Tongue (tissue), 2 donors: ENCODE measurements around the gene SLC16A8. TPM values are rescaled to one million over a fixed set of nuclear protein-coding genes. Genes with fewer than 3 reads are reported as not detected.

Source experiments
- DNase-seq: peaks from one replicate; pipeline ENCODE4 v3.0.0-alpha.2; 2015
- total RNA-seq: library from RNA; depleted of rRNA; stranded (reverse); fragments of >200 nt; gene quantifications from one replicate; pipeline ENCODE4 v1.2.3, GENCODE V29; 2014

Gene SLC16A8
- total RNA-seq, 1 donor from 2014 or later = not detected

DNA sequence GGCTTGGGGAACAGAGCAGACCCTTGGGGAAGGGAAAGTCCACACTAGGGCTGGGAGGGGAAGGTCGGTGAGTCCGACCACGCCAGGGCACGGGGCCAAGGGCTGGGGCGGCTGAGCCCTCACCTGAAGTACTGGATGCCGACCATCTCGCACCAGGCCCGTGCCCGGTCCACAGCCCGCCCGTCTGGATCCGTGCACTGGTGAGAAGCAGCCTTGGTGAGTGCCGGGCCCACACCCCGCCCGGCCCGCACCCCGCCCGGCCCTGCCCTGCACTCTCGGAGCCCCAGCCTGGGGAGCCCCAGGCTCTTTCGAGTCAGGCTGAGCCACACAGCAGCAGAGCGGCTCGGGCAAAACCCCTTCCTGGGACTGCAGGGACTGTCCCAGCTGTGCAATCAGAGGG, 28.4 kb upstream of the SLC16A8 start:
- DNase-seq = no peak

DNA sequence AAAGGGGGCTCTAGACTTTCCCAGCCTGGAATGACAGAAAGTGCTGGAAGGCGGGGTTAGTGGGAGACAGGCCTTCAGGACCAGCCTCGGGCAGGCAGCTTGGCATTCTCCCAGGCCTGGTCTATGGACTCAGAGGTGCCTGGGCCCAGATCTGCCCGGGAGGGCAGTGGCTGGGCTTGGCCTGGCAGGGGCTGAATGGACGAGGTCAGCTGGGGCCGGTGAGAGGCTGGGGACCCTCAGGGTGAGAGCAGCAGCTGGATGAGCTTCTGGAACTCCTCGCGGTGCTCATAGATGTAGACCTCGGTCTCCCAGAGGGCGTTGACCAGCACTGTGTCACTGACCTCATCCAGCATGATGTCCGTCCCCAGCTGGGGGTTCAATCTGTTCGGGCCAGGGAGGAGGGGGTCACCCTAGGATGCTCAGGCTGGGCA, 28.0 kb upstream of the SLC16A8 start:
- DNase-seq = no peak

DNA sequence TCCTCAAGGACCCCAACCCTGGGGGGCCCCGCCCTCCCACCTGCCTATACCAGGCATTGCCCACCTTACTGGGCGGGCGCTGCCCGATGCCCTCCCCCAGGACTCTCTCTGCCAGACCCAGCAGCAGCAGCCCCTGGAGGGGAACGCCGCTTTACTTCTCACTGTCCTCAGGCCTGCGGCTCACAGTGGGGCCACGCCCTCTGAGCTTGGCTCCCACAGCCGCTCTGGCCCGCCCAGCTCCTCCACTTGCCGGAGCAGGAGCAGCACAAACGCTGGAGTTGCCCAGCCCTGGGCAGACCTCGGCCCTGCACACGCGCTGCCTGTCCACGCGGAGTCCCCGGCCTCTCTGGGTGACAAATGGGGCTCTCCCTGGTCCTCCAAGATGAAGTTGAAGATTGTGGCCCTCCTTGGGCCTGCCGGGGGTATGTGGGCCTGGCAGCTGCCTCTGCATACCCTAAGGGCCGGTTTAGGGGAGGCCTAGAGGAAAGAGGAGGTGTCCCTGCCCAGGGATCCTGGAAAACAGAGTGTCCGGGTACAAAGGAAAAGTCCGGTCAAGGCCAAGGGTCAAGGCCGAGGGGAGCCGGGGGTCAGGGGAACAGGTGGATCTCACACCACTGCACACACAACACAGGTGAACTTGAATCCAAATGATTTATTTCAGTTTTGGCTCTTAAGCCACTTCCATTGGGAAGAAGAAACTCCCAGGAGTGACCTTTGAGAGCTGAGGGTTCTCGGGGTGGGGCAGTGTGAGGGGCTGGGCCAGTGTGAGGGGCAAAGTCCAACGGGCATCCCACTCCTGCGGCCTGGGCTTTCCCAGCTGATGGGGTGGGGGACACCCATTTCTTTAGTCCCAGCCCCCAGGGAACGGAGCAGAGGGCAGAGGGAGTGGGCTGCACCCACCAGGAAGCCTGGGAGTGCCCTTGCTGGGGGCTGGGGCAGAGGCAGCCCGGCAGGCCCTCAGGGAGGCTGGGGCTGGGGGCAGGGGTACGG, 27.2 kb upstream of the SLC16A8 start:
- DNase-seq = peak; percentile 32

DNA sequence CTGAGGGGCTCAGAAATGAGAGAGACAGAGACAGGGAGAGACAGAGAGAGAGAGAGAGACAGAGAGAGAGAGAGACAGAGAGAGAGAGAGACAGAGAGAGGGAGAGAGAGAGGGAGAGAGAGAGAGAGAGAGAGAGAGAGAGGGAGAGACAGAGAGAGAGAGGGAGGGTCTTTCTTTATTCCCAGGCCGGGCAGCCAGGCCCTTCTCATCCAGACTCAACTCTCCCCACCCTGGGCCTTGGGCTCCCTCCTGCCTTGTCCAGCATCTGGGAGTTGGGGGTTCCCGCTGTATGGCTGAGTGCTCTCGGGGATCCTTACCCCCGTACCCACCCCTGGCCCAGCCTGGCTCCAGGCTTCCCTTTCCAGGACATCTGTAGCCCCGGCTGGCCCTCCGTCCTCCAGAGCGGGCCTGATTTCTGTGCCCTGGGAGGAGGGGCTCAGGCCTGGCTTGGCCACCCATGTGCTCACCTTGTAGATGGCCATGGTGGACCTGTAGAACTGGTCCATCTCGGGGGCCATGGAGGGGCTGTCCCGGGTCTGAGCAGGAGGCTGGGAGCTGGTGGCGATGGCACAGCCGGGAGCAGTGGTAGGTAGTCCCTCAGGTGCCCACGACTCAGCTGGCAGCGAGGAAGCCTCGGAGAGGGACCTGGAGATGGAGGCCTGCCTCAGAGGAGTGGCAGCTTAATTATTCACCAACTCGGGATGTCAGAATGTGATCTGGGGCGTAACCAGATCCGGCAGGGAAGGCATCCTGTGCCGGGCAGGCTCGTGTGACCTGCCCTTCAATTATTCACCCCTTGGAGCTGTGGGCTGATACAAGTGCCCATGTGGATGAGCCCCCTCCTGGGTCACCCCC, 26.3 kb upstream of the SLC16A8 start, which contains the start of gene BAIAP2L2:
BAIAP2L2 (minus strand) TSS at position 677 of the 855 bp plus-strand sequence; CDS start at position 518, 159 bp downstream.
- no peak for DNase-seq

DNA sequence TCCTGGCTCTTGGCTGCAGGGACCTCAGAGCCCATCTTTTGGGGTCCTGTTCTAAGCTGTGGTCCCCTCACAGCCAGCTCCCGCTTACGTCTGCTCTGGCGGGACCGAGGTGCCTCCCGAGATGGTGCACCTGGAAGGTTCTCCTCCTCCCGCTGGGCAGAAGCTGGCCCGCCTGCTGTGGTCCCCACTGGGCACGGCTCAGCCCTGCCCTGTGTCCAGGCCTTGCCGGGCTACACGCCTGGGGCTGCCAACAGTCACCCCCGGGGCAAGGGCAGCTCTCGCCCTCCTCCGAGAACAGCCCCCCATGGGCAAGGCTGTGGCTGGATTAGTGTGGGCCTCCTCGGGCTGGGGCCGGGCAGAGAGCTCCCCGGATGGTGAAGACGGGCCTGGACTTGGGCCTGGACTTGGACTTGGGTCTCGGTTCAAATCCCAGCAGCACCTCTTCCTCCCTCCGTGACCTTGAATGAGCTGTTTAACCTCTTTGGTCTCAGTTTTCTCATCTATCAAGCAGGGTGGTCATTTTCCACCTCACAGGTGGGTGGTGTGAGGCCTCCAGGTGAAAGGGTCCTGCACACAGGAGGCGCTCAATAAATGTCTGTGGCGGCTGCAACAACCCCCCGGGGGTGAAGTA, 25.5 kb upstream of the SLC16A8 start:
- DNase-seq = peak; percentile 52

DNA sequence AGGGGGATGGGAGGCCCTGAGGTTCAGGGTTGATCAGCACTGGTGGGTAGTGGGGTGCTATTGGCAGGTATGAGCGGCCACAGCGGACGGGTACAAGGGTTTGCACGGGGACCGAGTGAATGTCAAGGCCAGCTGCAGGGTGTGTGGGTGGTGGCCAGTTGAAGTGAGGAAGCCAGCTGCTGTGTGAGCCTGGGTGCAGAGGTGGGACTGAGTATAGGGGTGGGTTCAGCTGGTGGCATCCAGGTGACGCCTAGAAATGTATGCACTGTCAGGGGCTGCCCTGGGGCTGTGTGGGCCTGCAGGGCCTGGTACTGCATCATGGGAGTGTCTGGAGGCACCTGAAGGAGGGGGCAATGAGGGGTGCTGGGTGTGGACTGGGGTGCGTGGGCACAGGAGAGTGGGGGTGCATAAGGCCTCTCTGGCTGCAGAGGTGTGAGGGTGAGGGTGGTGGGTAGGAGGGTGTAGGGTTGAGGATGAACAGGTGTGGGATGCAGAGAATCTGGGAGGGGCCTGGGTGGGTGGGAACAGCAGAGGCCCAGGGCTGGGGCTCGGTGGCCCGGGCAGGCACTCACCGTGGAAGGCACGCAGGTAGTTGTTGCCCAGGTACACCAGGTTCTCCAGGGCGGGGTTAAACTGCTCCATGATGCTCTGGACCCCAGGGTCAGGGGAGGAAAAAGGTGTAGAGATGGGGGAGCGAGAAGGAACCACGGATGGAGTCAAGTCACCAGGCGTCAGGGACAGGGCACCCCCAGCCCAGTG, 24.8 kb upstream of the SLC16A8 start:
- no peak for DNase-seq

DNA sequence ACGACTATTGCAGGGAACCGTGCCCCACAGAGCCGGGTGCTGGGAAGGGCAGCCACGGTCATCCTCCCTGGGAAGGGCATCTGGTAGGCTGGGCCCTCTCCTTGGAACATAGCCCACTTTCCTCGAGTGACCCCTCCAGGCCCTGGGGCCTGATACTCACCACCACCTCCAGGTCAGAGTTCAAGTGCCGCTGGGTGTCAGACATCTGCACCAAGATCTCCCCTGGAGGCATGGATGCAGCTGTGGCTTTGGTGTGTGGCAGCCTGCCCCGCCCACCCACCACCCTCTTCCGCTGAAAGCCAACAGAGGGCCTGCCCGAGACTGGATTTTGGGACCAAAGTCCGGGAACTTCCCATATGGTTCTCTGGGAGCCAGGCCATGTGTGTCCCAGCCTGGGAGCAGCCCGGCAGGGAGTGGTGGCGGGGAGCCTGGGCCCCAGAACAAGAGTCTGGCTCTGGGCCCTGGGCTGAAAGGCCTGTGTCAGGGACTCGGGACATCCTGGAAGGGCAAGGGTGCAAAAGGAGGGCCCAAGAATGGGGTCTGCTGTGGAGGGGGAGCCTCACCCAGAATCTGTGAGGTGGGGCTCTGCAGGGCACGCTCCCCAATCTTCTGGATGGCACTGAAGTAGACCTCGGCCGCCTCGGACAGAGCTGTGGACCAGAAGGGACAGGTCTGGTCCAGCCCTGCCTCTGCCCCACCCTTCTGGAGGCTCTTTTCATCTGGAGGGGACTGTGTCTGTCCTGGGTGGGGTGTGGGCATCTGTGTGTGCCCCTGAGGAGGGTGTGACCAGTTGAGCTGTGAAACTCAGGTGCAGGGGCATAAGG, 23.9 kb upstream of the SLC16A8 start:
- DNase-seq = peak; percentile 63

DNA sequence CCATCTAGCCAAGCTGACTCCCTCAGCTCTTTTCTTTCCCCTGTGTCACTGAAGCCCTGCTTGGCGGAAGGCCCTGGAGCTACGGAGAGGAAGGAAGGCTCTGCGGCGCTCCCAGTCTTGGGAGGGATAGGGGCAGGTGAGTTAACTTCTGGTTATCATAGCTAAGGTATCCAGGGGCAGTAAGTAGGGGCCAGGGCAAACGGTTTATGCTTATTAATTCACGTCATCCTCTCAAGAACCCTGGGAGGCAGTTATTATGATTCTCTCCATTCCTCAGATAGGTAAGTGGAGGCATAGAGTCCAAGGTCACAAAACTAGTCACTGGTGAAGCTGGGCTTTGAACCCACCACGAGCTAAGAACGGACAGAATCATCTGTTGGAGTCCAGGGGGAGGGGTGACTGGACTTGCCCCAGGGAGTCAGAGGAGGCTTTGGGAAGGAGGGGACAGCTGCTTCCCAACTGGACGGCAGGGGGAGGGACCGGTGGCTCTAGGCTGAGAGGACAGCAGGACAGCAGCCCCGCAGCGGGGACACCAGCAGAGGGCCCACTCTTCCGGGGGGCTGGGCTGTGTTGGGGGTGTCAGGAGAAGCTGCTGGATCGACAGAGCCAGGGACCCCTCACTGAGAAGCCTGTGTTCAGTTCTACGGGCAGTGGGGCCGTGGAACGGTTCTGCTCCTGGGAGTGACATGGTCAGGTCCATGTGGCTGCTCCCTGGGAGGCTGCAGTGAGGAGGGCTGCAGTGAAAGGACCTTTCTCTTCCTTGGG, 23.0 kb upstream of the SLC16A8 start:
- DNase-seq = no peak

DNA sequence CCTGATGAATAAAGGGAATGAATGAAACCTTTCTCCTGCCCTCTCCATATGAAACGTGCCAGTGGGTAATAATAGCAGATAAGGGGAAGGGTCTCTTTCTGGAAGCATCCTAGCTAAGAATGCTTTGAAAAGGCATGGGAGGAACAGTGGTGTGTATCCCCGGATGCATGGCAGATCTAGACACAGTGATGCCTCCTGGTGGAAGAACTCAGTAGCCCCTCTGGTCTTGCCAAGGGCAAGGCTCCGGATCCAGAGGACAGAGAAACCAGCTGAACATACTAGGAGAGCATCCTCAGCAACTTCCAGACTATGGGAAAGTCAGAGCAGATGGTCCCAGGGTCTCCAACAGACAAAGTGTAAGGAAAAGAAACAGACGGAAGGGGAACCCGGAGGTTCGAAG, 20.1 kb upstream of the SLC16A8 start:
- no peak for DNase-seq

DNA sequence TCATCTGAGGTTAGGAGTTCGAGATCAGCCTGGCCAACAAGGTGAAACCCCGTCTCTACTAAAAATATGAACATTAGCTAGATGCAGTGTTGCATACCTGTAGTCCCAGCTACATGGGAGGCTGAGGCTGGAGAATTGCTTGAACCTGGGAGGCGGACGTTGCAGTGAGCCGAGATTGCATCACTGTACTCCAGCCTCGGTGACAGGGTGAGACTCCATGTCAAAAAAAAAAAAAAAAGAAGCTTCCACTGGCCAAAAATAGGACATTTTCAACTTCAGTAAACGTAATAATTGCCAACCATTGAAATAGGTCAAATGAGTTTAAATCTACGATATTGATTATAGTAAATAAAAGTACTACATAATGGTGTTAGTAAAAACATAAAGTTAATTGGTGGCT, 19.7 kb upstream of the SLC16A8 start:
- DNase-seq = no peak

DNA sequence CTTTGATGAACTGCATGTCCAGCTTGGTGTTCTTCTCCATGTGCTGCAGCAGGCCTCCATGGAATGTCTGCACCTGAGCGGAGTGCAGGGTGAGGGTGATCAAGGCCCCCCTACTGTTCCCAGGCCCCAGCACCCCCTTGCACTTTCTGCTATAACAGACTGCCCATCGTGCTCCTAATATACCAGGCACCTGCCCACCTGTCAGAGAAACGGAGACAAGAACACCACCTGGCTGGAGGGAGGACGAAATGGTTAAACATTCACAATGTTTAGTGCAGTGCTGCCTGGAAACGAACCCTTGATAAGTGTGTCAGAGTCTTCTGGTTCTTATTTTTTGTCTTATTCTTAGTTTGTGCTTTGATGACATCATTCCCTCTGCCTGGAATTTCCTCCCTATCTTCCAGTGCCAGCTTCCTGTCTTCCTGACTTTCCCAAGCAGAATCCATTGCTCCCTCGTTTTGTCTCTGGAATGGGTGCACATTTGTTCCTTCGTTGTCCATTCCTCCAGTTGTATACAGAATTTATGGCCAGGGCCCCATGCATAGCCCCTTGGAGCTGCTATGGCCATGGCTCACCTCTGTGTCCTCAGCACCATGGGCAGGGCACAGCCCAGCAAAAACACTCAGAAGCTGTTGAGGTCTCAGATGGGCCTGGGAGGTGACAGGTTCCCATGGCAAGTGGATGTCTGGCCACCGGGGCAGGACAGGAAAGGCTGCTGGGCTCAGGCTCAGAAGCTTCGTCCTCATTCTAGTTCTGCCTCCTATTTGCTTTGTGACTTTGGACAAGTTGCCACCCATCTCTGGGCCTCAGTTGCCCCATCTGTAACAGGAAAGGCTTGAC, 14.6 kb upstream of the SLC16A8 start:
- DNase-seq = no peak

DNA sequence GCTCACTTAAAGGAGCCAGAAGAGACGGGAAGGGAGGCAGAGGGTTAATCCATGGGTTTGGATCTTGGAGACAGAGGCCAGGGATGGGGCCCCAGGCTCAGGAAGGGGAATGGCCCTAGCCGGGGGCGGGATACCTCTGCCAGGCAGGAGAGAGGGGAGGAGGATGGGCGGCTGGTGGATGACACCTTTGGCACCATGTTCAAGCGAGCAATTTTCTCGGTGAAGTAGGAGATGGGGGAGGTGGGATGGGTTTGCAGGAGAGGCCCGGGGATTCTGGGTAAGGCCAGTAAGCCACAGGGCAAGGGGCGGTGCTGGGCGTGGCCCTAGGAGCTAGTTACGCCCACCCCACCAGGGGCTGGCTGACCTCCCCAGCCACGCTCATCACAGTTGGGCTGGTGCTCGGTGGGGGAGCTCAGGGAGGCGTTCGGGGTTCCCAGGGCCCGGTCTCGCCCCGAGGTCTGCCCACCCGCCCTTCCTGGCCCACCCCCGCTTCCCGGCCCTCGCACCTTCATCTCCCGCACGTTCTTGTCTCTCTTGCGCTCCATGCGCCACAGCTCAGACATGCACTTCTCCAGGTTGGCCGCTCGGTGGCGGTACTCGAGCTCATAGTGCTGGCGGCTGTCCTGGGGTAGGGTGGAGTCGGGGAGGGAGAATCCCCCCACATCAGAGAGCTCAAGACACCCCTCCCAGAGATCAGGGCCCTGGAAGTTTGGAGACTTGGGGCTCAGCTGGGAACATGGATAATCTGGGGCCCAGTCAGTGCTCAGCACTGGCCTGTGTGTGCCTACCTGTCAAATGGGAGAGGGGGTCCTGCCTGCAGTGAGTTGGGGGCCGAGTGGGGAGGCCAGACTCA, 13.8 kb upstream of the SLC16A8 start:
- peak; percentile 45 for DNase-seq

DNA sequence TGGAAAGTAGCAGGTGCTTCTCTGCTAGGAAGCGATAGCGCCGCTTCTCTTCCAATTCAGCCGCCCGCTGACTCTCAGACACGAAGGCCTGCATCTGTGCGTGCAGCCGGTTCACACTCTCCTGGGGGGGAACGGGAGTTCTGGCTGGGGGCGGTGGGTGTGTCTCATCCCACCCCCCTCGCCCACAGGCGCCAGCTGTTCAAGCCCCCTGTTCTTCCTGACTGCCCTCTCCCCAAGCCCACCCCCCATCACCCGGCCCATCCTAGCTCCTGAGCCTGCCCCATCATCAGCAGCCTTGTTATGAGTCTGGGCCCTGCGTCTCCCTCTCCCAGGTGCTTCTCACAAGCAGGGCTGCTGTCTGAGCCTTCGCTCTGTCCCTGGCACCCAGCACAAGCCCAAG, 13.1 kb upstream of the SLC16A8 start:
- no peak for DNase-seq

DNA sequence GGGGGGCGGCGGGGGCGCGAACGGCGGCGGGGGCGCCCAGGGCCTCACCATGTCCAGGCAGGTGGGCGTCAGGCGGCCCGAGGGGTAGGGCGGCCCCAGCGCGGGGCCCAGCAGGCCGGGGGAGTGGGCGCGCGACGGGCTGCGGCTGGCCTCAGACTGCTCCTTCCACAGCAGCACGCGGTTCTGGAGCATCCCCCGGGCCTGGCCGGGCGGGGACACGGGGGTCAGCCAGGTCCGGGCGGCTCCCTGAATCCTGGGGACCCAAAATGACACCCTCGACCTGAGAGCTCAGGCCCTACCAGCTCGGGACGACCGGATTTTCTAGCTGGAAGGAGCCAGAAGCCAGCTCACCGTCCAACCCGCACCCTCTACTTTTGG, 5.5 kb upstream of the SLC16A8 start:
- no peak for DNase-seq

DNA sequence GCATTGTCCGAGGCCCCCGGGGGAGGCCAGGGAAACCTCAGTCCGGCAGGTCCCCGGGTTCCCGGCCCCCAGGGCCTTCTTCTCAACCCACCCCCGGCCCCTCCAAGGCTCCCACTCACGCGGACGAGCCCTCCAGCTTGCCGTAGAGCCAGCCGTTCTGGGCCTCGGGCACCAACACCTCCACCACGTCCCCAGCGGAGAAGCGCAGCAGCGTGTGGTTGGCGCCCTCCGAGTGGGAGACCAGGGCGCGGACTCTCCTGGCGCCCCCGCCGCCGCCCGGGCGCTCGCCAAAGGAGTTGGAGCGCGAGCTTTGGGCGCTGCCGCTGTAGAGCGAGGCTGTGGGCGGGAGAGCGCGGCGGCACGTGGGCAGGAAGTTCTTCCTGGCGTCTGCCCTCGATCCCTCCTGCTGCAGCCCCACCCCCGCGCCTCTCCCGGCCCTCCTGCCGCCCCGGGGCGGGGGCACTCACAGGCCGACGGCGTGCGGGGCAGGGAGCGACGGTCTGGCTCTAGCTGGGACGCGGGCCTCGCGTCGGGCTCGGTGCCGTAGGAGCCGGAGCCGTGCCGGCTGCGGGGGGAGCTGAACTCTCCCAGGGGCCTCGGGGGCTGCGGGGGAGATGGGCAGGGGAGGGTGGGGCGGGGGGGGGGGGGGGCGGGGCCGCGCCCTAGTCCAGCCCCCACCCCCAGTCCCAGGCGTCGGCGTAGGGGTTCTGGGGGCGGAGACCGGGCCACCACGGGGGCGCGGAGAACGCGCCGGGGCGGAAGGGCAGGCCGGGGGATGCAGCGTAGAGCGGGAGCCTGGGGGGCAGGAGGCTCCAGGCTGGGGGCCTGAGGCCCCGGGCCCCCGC, 4.9 kb upstream of the SLC16A8 start:
- no peak for DNase-seq

DNA sequence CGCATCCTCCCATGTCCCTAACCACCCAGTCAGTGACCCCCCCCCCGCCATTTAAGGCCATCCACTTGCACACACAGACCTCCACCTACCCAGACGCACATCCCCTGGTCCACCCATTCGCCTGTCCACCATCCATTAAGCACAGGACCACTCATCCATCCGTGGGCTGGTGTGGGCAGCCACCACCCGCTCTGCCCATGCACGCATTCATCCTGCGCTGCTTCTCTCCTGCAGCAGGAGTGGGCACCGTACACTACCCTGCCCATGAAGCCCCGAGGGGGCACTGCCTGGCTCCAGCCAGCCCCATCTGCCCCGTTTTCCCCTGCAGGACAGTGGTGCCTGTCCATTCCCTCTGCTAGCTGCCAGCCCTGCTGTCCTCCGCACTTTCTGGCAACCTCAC, 3.9 kb upstream of the SLC16A8 start:
- no peak for DNase-seq

DNA sequence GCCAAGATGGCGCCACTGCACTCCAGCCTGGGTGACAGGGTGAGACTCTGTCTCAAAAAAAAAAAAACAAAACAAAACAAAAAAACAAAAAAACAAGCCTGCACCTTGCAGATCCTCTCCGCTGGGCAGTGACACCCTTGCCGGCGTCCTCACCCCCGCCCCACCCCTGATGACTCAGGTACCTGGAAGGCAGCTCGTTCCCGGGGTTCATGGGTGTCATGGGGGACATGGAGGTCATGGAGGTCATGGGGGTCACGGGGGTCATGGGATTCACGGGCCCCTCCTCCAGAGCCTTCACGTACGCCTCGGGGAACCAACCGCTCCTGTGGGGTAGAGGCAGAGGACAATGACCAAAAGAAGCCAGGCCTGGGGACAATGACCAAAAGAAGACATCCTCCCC, 3.0 kb upstream of the SLC16A8 start:
- DNase-seq = no peak
